ENCODE results near the gene CPA2.

DNA sequence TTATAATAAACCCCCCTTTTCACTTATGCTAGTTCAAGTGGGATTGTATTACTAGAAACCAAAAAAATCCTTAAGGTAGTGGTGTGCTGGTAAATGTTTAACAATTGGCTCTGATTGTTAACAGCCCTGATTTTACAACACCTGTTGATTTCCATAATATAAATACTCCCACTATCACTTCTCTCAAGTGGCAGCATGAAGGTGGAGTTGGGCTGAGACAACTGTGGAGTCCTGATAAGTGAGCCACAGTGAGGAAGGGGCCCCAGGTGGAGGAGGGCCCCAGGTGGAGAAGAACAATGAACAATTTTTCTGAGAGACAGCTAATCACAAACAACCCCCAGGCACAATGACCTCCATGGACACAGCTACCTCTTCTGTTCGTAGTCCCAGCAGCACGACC lies 32.6 kb upstream of the CPA2 start:
- TF ChIP-seq EP300 (IDR thresholded peaks at IDR 0.05): no peak
- TF ChIP-seq CTCF (IDR thresholded peaks at IDR 0.05): no peak
